Endothelial cell of umbilical vein (primary cell): ENCODE results near the gene CGNL1. TPM values are rescaled to one million over a fixed set of nuclear protein-coding genes. Genes with fewer than 3 reads are reported as not detected.
A peak's percentile ranks its signal among the peaks of the same experiment; 100 is the strongest.

ENCODE experiments used
- BruUV-seq: library from RNA; stranded (reverse); fragments of 400-500 nt; replicated peaks from 2 replicates; lab custom pipeline; 2021; lab: Mats Ljungman, UMichigan
- CTCF ChIA-PET: fragments of 300-600, 350-600 bp; sonication (Branson Sonifier 250); formaldehyde crosslinking; loops from one replicate; lab custom pipeline; 2021; ENCODE audit warnings: antibody characterized with exemption, inconsistent platforms; lab: Charles Lee
- POLR2A ChIA-PET: fragments of 300-600, 350-600 bp; sonication (Branson Sonifier 250); formaldehyde crosslinking; loops from one replicate; lab custom pipeline; 2021; ENCODE audit warnings: antibody characterized with exemption, inconsistent platforms; lab: Charles Lee
- DNase-seq: peaks from one replicate; pipeline ENCODE4 v3.0.0-alpha.2; 2011; ENCODE audit warnings: low read depth, low spot score
- FAIRE-seq: peaks from 2 replicates; lab custom pipeline; 2011; peaks lifted over from hg19 to GRCh38; lab: Jason Lieb, UNC
- H2AFZ ChIP-seq: 2 replicates; pipeline ENCODE4 v1.6.0; 2012; ENCODE audit warnings: low read depth, low read length, control low read depth, inconsistent platforms
- H3K27ac ChIP-seq: 2 replicates; pipeline ENCODE4 v1.5.1; 2011; ENCODE audit warnings: low read depth, mild to moderate bottlenecking, control low read depth, low read length, moderate library complexity; ENCODE audit not compliant: insufficient read depth
- H3K27me3 ChIP-seq, 2 experiments: 2 replicates each; pipeline versions ENCODE4 v1.6.0 to v1.6.1; 2011; ENCODE audit warnings: low read length in 2 of 2, mixed read lengths in 1 of 2; ENCODE audit not compliant: control insufficient read depth in 2 of 2, insufficient read depth in 2 of 2
- H3K36me3 ChIP-seq, 2 experiments: 2 replicates in 1 of 2; 3 replicates in 1 of 2; pipeline ENCODE4 v1.5.1; 2011; ENCODE audit warnings: low read length in 2 of 2, mild to moderate bottlenecking in 1 of 2, moderate library complexity in 1 of 2; ENCODE audit not compliant: control insufficient read depth in 2 of 2, insufficient read depth in 2 of 2; ENCODE audit errors: extremely low read depth in 1 of 2
- H3K4me1 ChIP-seq: 3 replicates; pipeline ENCODE4 v1.5.1; 2011; ENCODE audit warnings: mild to moderate bottlenecking, low read length; ENCODE audit not compliant: control insufficient read depth, insufficient read depth; ENCODE audit errors: extremely low read depth
- H3K4me2 ChIP-seq: 2 replicates; pipeline ENCODE4 v1.6.1; 2011; ENCODE audit warnings: low read length, control low read depth, mixed read lengths; ENCODE audit not compliant: insufficient read depth
- H3K4me3 ChIP-seq, 3 experiments: fragments of 200-600 bp in 1 of 3; sonication (generic), shearing (Covaris generic) in 1 of 3; replicated peaks in 1 of 3; 2 replicates each; pipeline ENCODE4 v1.5.1; 2011 to 2016; ENCODE audit warnings: control low read depth in 3 of 3, low read length in 3 of 3, mild to moderate bottlenecking in 2 of 3, inconsistent platforms in 1 of 3, low read depth in 1 of 3, moderate library complexity in 1 of 3; ENCODE audit not compliant: insufficient read depth in 1 of 3
- H3K79me2 ChIP-seq: 2 replicates; pipeline ENCODE4 v1.6.0; 2012; ENCODE audit warnings: low read length, inconsistent platforms; ENCODE audit not compliant: control insufficient read depth, insufficient read depth
- H3K9ac ChIP-seq: replicated peaks from 2 replicates; pipeline ENCODE3; 2011; ENCODE audit warnings: low read length, control low read depth; ENCODE audit not compliant: insufficient read depth; ENCODE audit errors: extremely low read depth
- H3K9me1 ChIP-seq: replicated peaks from 3 replicates; pipeline ENCODE4 v1.6.0; 2011; ENCODE audit warnings: mild to moderate bottlenecking, low read length; ENCODE audit not compliant: control insufficient read depth, insufficient read depth; ENCODE audit errors: extremely low read depth
- H3K9me3 ChIP-seq: replicated peaks from 2 replicates; pipeline ENCODE4 v1.5.1; 2012; ENCODE audit warnings: low read length, inconsistent platforms; ENCODE audit not compliant: control insufficient read depth, insufficient read depth
- H4K20me1 ChIP-seq: replicated peaks from 2 replicates; pipeline ENCODE3; 2011; ENCODE audit warnings: mild to moderate bottlenecking, low read length; ENCODE audit not compliant: control insufficient read depth, insufficient read depth; ENCODE audit errors: extremely low read depth
- CTCF ChIP-seq, 2 donors: IDR thresholded peaks; 1 replicate in 1 of 2; 2 replicates in 1 of 2; pipeline ENCODE4 v1.5.1; 2011; ENCODE audit warnings: low read length in 2 of 2, mild to moderate bottlenecking in 2 of 2, moderate library complexity in 2 of 2, control low read depth in 1 of 2, inconsistent platforms in 1 of 2, low read depth in 1 of 2; ENCODE audit not compliant: insufficient read depth in 1 of 2; ENCODE audit errors: extremely low read depth in 1 of 2
- EZH2 ChIP-seq: IDR thresholded peaks from 2 replicates; pipeline ENCODE4 v1.6.1; 2012; ENCODE audit warnings: borderline replicate concordance, low read depth, mild to moderate bottlenecking, moderate library complexity, low read length, inconsistent platforms; ENCODE audit not compliant: severe bottlenecking
- FOS ChIP-seq: IDR thresholded peaks from 2 replicates; pipeline ENCODE4 v1.6.1; 2011; ENCODE audit warnings: mild to moderate bottlenecking, low read length, moderate library complexity, borderline replicate concordance; ENCODE audit not compliant: insufficient read depth
- GATA2 ChIP-seq: IDR thresholded peaks from 2 replicates; pipeline ENCODE4 v1.7.0; 2011; ENCODE audit warnings: low read depth, mild to moderate bottlenecking, moderate library complexity, mixed read lengths, low read length; ENCODE audit not compliant: insufficient read length, insufficient read depth
- JUN ChIP-seq: IDR thresholded peaks from 2 replicates; pipeline ENCODE4 v1.6.1; 2011; ENCODE audit warnings: borderline replicate concordance, low read depth; ENCODE audit not compliant: insufficient read length, insufficient read depth
- MAX ChIP-seq: IDR thresholded peaks from 2 replicates; pipeline ENCODE4 v1.6.1; 2011; ENCODE audit not compliant: insufficient read depth, insufficient read length
- MYC ChIP-seq: IDR thresholded peaks from one replicate; pipeline ENCODE4 v1.6.1; 2011; ENCODE audit warnings: mild to moderate bottlenecking, low read depth, low read length
- POLR2A ChIP-seq: IDR thresholded peaks from 2 replicates; pipeline ENCODE4 v1.6.1; 2012; ENCODE audit warnings: low read depth, mild to moderate bottlenecking, control low read depth, low read length
- POLR2AphosphoS5 ChIP-seq: IDR thresholded peaks from 2 replicates; pipeline ENCODE4 v1.6.1; 2012; ENCODE audit warnings: low read depth, mild to moderate bottlenecking, control low read depth, low read length, moderate library complexity; ENCODE audit not compliant: insufficient read depth
- dilution Hi-C: fragments of 300-500 bp; cut with MboI; formaldehyde crosslinking; loops from one replicate; pipeline ENCODE4 v1.15.0; 2019; ENCODE audit warnings: low sequenced_read_pairs; ENCODE audit not compliant: extremely low pct_ligation_motif_present
- intact Hi-C: fragments of 100-400 bp; cut with micrococcal nuclease; formaldehyde crosslinking; loops from one replicate; pipeline ENCODE4 v1.10.0; 2022
- polyA plus RNA-seq, 4 experiments: library from polyadenylated mRNA; depleted of rRNA in 3 of 4; stranded (reverse) in 3 of 4; unstranded in 1 of 4; fragments of >200 nt; gene quantifications; 2 replicates each; pipeline versions ENCODE4 v1.2.1 to v1.2.3, GENCODE V29; 2011 to 2012; ENCODE audit warnings: missing spikeins in 1 of 4
- total RNA-seq: library from RNA; stranded (reverse); gene quantifications from 2 replicates; pipeline ENCODE4 v1.2.3, GENCODE V29; 2021

Gene CGNL1
- total and polyA plus RNA-seq, 2 donors (not counting 3 experiments of a cell fraction or from before 2014, with no cell fraction given): 6.9 to 27.1 TPM

GRCh38 chr15:57596978-57597377, 220.7 kb downstream of the CGNL1 start:
- peaks cover 5% of the 10 kb centered on the region for H3K4me1 ChIP-seq
- no peaks in the 10 kb centered on the region for H4K20me1 ChIP-seq
- no peaks in the 10 kb centered on the region for H3K79me2 ChIP-seq
- TF ChIP-seq JUN: no peak
- TF ChIP-seq MAX: no peak
- TF ChIP-seq CTCF (IDR thresholded peaks at IDR 0.05; ENCODE audit: extremely low read depth in 1 of 2, insufficient read depth in 1 of 2, low read depth in 1 of 2, low read length in 2 of 2): no peak
- TF ChIP-seq EZH2: no peak
- no peak for TF ChIP-seq POLR2AphosphoS5
- no peak for TF ChIP-seq FOS
- no peak for TF ChIP-seq MYC
- no peak for TF ChIP-seq POLR2A
- no peak for TF ChIP-seq GATA2
- no peak for DNase-seq
- no peaks in the 10 kb centered on the region for H3K9me1 ChIP-seq
- no peak overlapping the region for H3K9ac ChIP-seq
- no peak overlapping the region for H3K4me2 ChIP-seq
- H3K4me3 ChIP-seq: no peak overlapping the region
- no peaks in the 10 kb centered on the region for H3K9me3 ChIP-seq
- POLR2A ChIA-PET: no interaction called here
- CTCF ChIA-PET: interaction anchor here (1.0 to 2.2 kb wide), 3 partner anchors 10 to 15 kb away, joined by 3 to 5 read pairs (median 3); no protein-coding TSS in a partner anchor
- H3K36me3 ChIP-seq: no peaks in the 10 kb centered on the region
- FAIRE-seq: peak; percentile 47
- no TSS peak for BruUV-seq
- no peaks in the 10 kb centered on the region for H3K27me3 ChIP-seq
- dilution Hi-C loops: no loop called here
- H3K27ac ChIP-seq: no peak overlapping the region
- intact Hi-C loops: no loop called here
- H2AFZ ChIP-seq: no peak overlapping the region
